ENCODE results near the gene SH3BP4. TPM values are rescaled to one million over a fixed set of nuclear protein-coding genes. Genes with fewer than 3 reads are reported as not detected.

The SH3BP4 gene
- total and polyA plus RNA-seq, 2 of the 13 experiments (the other 11 are each of a cell fraction or from before 2014, with no cell fraction given) = 34.6 to 99.1 TPM

DNA sequence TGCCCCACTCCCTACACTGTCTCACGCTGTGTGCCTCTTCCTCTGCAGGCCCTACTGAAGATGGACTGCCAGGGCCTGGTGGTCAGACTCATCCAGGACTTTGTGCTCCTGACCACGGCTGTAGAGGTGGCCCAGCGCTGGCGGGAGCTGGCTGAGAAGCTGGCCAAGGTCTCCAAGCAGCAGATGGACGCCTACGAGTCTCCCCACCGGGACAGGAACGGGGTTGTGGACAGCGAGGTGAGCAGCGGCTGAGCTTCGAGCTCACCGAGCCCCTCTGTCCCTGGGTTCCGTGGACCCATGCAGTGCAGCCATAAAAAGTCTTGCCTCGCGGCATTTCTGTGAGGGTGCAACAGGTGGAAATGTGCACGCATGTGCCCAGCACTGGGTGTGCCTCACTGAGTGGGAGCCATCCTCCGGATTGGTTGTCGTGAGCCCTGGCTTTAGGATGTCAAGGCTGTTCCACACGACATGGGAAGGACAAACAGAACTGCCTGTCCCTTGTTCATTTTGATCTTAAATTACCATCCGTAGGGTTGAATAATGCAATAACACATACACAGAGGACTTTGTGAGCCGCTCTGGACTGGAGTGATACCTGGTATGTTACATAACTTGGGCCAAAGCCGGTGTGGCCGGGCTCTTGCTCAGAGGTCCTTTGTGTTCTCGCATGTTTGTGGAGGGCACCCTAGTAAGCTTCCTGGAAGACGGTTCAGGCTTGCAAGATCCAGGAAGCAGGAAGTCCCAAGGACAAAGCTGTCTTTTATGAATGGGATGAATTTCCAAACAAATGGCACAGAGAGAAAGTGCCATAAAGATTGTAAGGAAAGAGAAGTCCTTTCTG is 100.9 kb downstream of the SH3BP4 start (continued):
- TF ChIP-seq IKZF5 (CRISPR knock-in tag; IDR thresholded peaks at IDR 0.05) (no peak), ZNF121 (CRISPR knock-in tag; IDR thresholded peaks at IDR 0.05) (peak; percentile 55; the same call in 1 of the 2 replicates), POLR2AphosphoS5 (IDR thresholded peaks at IDR 0.05; ENCODE audit: low read depth, low read length) (0 out of 2 replicates have a peak, but pooled peaks have one; percentile 3)

DNA sequence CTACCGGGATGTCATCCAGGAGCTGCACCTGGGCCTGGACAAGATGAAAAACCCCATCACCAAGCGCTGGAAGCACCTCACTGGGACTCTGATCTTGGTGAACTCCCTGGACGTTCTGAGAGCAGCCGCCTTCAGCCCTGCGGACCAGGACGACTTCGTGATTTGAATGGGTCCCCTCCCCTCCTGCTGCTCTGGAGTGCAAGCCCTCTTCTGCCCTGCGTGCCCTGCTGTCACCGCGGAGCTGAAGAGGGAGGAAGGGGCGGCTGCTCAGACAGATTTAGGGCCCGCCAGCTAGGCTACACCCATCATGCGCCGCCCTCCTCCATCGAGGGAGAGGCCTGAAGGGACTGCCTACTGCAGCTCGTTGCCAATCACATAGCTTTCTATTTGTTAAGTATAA is 101.8 kb downstream of the SH3BP4 start:
- H3K4me1 ChIP-seq (ENCODE audit: insufficient read depth, low read length) = peaks cover 7% of the 10 kb centered on the region; the same call in 1 of the 2 replicates
- ChIA-PET POLR2A (interaction anchor here (0.7 kb wide), 1 partner anchor 74 kb away, joined by 3 read pairs; no protein-coding TSS in a partner anchor), CTCF (ENCODE audit: low intra/inter-chr PET ratio, low total read pairs) (no interaction called here)
- DNase-seq (ENCODE audit: low spot score) (no peak), FAIRE-seq (no peak), ATAC-seq (no peak)
- TF ChIP-seq ZNF530 (CRISPR knock-in tag; IDR thresholded peaks at IDR 0.05; ENCODE audit: low read depth) (no peak), AGO2 (optimal IDR thresholded peaks at IDR 0.05; ENCODE audit: low read depth, low read length) (peak; percentile 55)
- intact Hi-C loops (cut with micrococcal nuclease; ENCODE audit: unreplicated experiment) = no loop called here
- H3K36me3 ChIP-seq (replicated peaks in 1 of 2; ENCODE audit: control insufficient read depth in 1 of 2, insufficient read depth in 2 of 2, low read length in 2 of 2) = peaks cover 39 to 71% of the 10 kb centered on the region in 2 experiments
- no peak overlapping the region for H3K27ac ChIP-seq (ENCODE audit: extremely low read length, insufficient read depth, low read length)
- in situ Hi-C loops (cut with HindIII; ENCODE audit: extremely low pct_ligation_motif_present, low pct_unique_long_range_greater_than_20kb) = no loop called here
- no TSS peak for BruUV-seq (replicated peaks)
- WGBS (ENCODE audit: low lambda C conversion rate) = 96% methylated on average over 15 of the region's 16 CpGs
- H3K27me3 ChIP-seq (ENCODE audit: control insufficient read depth in 1 of 2, insufficient read depth in 2 of 2, low read length in 2 of 2) = no peaks in the 10 kb centered on the region
- H3K9me3 ChIP-seq (ENCODE audit: low read length) = no peaks in the 10 kb centered on the region
- no peak overlapping the region for H3K4me3 ChIP-seq (replicated peaks in 1 of 3; ENCODE audit: insufficient read depth in 1 of 3, low read depth in 2 of 3, low read length in 3 of 3)
- H3K4me2 ChIP-seq (ENCODE audit: low read depth, low read length) = no peak overlapping the region
- H3K79me2 ChIP-seq (ENCODE audit: insufficient read depth, low read length) = peaks cover 9% of the 10 kb centered on the region
- H4K20me1 ChIP-seq (ENCODE audit: insufficient read depth, low read length) = peaks cover 23% of the 10 kb centered on the region; the same call in 1 of the 2 replicates
- H2AFZ ChIP-seq (ENCODE audit: low read length) = no peak overlapping the region
- H3K9ac ChIP-seq (ENCODE audit: insufficient read depth, low read depth, low read length) = no peak overlapping the region

Measured in HepG2 (cell line).